H1 (cell line): ENCODE measurements around the gene ARHGEF3. TPM values are rescaled to one million over a fixed set of nuclear protein-coding genes. Genes with fewer than 3 reads are reported as not detected.

Experiments used
- CREB1 ChIP-seq: IDR thresholded peaks from 2 replicates; pipeline ENCODE4 v1.6.1; 2012; ENCODE audit warnings: inconsistent platforms
- FOSL1 ChIP-seq: IDR thresholded peaks from 2 replicates; pipeline ENCODE4 v1.6.1; 2011; ENCODE audit warnings: mild to moderate bottlenecking, low read depth, low read length, moderate library complexity; ENCODE audit not compliant: insufficient read depth
- HDAC2 ChIP-seq, 2 experiments: fragments of 300-600 bp in 1 of 2; sonication (generic) in 1 of 2; IDR thresholded peaks; 2 replicates each; pipeline ENCODE4 v1.6.1; 2011 to 2012; ENCODE audit warnings: low read depth in 2 of 2, low read length in 2 of 2, mild to moderate bottlenecking in 2 of 2, moderate library complexity in 2 of 2, borderline replicate concordance in 1 of 2, inconsistent platforms in 1 of 2
- POLR2AphosphoS5 ChIP-seq: IDR thresholded peaks from 2 replicates; pipeline ENCODE4 v1.6.1; 2011; ENCODE audit warnings: low read depth, low read length
- SIN3A ChIP-seq, 2 experiments: IDR thresholded peaks in 1 of 2; conservative IDR thresholded peaks in 1 of 2; 2 replicates each; pipeline ENCODE4 v1.6.1; 2011 to 2012; ENCODE audit warnings: low read length in 2 of 2, improper control_type of control experiment in 1 of 2, low read depth in 1 of 2, mild to moderate bottlenecking in 1 of 2
- polyA plus RNA-seq, 7 experiments: library from polyadenylated mRNA; depleted of rRNA in 3 of 7; stranded (reverse) in 5 of 7; unstranded in 2 of 7; fragments of >200 nt in 5 of 7; fragments of 200-250 nt in 2 of 7; gene quantifications; 1 replicate in 5 of 7; 2 replicates in 1 of 7; 4 replicates in 1 of 7; pipeline versions ENCODE4 v1.2.1 to v1.2.3, GENCODE V29; 2011 to 2013; ENCODE audit warnings: missing spikeins in 2 of 7, mixed read lengths in 2 of 7
- total RNA-seq: library from RNA; stranded (reverse); fragmentation: NEBNext Ultra II Directional; extraction: Animal tissue kit (Norgen Biotek cat#: 25700); gene quantifications from 2 replicates; pipeline ENCODE4 v1.2.1, GENCODE V29; 2021
- TF ChIP-seq, protein P1 (sequence below): fragments of 300-600 bp; sonication (generic); IDR thresholded peaks from 2 replicates; pipeline ENCODE4 v1.7.1; 2012; ENCODE audit warnings: low read length, moderate library complexity, mild to moderate bottlenecking, inconsistent platforms; ENCODE audit not compliant: insufficient replicate concordance
- TF ChIP-seq, protein P2 (sequence below): IDR thresholded peaks from 2 replicates; pipeline ENCODE4 v1.6.1; 2012; ENCODE audit warnings: inconsistent platforms

The ARHGEF3 gene
- total and polyA plus RNA-seq, 2 of the 8 experiments (the other 6 are each of a cell fraction or from before 2014, with no cell fraction given), result 2.8 to 6.0 TPM

GRCh38 chr3:56691165-56692000, 110.4 kb downstream of the ARHGEF3 start (continued):
- TF ChIP-seq, protein P1, sequence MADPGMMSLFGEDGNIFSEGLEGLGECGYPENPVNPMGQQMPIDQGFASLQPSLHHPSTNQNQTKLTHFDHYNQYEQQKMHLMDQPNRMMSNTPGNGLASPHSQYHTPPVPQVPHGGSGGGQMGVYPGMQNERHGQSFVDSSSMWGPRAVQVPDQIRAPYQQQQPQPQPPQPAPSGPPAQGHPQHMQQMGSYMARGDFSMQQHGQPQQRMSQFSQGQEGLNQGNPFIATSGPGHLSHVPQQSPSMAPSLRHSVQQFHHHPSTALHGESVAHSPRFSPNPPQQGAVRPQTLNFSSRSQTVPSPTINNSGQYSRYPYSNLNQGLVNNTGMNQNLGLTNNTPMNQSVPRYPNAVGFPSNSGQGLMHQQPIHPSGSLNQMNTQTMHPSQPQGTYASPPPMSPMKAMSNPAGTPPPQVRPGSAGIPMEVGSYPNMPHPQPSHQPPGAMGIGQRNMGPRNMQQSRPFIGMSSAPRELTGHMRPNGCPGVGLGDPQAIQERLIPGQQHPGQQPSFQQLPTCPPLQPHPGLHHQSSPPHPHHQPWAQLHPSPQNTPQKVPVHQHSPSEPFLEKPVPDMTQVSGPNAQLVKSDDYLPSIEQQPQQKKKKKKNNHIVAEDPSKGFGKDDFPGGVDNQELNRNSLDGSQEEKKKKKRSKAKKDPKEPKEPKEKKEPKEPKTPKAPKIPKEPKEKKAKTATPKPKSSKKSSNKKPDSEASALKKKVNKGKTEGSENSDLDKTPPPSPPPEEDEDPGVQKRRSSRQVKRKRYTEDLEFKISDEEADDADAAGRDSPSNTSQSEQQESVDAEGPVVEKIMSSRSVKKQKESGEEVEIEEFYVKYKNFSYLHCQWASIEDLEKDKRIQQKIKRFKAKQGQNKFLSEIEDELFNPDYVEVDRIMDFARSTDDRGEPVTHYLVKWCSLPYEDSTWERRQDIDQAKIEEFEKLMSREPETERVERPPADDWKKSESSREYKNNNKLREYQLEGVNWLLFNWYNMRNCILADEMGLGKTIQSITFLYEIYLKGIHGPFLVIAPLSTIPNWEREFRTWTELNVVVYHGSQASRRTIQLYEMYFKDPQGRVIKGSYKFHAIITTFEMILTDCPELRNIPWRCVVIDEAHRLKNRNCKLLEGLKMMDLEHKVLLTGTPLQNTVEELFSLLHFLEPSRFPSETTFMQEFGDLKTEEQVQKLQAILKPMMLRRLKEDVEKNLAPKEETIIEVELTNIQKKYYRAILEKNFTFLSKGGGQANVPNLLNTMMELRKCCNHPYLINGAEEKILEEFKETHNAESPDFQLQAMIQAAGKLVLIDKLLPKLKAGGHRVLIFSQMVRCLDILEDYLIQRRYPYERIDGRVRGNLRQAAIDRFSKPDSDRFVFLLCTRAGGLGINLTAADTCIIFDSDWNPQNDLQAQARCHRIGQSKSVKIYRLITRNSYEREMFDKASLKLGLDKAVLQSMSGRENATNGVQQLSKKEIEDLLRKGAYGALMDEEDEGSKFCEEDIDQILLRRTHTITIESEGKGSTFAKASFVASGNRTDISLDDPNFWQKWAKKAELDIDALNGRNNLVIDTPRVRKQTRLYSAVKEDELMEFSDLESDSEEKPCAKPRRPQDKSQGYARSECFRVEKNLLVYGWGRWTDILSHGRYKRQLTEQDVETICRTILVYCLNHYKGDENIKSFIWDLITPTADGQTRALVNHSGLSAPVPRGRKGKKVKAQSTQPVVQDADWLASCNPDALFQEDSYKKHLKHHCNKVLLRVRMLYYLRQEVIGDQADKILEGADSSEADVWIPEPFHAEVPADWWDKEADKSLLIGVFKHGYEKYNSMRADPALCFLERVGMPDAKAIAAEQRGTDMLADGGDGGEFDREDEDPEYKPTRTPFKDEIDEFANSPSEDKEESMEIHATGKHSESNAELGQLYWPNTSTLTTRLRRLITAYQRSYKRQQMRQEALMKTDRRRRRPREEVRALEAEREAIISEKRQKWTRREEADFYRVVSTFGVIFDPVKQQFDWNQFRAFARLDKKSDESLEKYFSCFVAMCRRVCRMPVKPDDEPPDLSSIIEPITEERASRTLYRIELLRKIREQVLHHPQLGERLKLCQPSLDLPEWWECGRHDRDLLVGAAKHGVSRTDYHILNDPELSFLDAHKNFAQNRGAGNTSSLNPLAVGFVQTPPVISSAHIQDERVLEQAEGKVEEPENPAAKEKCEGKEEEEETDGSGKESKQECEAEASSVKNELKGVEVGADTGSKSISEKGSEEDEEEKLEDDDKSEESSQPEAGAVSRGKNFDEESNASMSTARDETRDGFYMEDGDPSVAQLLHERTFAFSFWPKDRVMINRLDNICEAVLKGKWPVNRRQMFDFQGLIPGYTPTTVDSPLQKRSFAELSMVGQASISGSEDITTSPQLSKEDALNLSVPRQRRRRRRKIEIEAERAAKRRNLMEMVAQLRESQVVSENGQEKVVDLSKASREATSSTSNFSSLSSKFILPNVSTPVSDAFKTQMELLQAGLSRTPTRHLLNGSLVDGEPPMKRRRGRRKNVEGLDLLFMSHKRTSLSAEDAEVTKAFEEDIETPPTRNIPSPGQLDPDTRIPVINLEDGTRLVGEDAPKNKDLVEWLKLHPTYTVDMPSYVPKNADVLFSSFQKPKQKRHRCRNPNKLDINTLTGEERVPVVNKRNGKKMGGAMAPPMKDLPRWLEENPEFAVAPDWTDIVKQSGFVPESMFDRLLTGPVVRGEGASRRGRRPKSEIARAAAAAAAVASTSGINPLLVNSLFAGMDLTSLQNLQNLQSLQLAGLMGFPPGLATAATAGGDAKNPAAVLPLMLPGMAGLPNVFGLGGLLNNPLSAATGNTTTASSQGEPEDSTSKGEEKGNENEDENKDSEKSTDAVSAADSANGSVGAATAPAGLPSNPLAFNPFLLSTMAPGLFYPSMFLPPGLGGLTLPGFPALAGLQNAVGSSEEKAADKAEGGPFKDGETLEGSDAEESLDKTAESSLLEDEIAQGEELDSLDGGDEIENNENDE, result no peak
- no peak for TF ChIP-seq FOSL1
- TF ChIP-seq, protein P2, sequence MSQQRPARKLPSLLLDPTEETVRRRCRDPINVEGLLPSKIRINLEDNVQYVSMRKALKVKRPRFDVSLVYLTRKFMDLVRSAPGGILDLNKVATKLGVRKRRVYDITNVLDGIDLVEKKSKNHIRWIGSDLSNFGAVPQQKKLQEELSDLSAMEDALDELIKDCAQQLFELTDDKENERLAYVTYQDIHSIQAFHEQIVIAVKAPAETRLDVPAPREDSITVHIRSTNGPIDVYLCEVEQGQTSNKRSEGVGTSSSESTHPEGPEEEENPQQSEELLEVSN, result no peak
- no peak for TF ChIP-seq HDAC2 (IDR thresholded peaks at IDR 0.05; ENCODE audit: borderline replicate concordance in 1 of 2, low read depth in 2 of 2, low read length in 2 of 2)
- no peak for TF ChIP-seq SIN3A (conservative IDR thresholded peaks at IDR 0.05 in 1 of 2, IDR thresholded peaks at IDR 0.05 in 1 of 2; ENCODE audit: low read depth in 1 of 2, low read length in 2 of 2)
- TF ChIP-seq POLR2AphosphoS5, result no peak
- TF ChIP-seq CREB1, result no peak
